ENCODE data around the gene NETO2.
"Not testable (repeated sequence)": the region's sequence is repeated elsewhere in the genome, so short reads cannot be mapped to it uniquely, and the experiment has no call there.

Gene NETO2

GRCh38 chr16:47136099-47136842 lies 7.5 kb downstream of the NETO2 start:
- DNase-seq (ENCODE audit: low read depth in 4 of 4, low spot score in 1 of 4) = no peak

DNA sequence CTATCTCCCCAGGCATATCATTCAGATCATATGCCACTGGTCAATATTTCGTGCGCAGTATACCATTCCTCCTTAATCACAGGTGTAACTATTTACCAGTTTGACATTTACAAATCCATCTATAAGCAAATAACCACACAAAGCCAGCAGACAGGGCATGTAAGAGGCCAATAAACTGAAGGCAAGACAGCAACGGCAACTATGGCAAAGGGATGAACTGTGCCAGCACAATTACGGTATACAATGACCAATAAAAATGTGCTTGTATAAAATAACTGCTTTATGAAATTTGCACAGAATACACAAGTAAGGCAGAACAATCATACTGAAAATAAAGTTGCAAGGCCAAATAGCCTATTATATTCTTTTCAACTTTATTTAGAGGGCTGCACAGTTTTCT lies 9.2 kb downstream of the NETO2 start:
- DNase-seq (ENCODE audit: low read depth in 4 of 4, low spot score in 1 of 4) = no peak

- no peak for DNase-seq (ENCODE audit: low read depth in 4 of 4, low spot score in 1 of 4)
Observed at GRCh38 chr16:47132308-47132707, 11.4 kb downstream of the NETO2 start.

GRCh38 chr16:47129755-47130435 lies 13.8 kb downstream of the NETO2 start:
- no peak for DNase-seq (ENCODE audit: low read depth in 4 of 4, low spot score in 1 of 4)

GRCh38 chr16:47127541-47127940 lies 16.2 kb downstream of the NETO2 start:
- DNase-seq (ENCODE audit: low read depth in 4 of 4, low spot score in 1 of 4) = no peak

- DNase-seq (ENCODE audit: low read depth in 4 of 4, low spot score in 1 of 4) = no peak
Observed at GRCh38 chr16:47125757-47126156, 18.0 kb downstream of the NETO2 start.

GRCh38 chr16:47113130-47113529 lies 30.6 kb downstream of the NETO2 start:
- no peak for DNase-seq (ENCODE audit: low read depth in 4 of 4, low spot score in 1 of 4)

DNA sequence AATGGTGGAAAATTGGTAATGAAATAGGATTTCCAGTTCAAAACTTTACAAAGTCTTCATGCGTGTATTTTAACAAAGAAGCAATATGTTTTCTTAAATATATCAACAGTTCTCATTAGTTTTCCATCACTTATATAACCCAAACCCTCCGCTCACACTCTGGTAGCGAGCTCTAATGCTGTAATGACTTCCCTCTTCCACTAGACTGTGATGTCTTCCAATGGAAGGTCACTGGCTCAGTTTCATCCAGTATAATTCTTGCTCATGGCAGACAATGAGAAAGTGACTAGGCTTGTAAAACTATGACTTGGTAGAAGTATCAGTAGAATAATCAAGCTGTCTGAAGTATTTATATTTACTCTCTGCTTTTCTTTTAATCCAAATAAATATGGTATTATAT lies 32.8 kb downstream of the NETO2 start:
- no peak for DNase-seq (ENCODE audit: low read depth in 4 of 4, low spot score in 1 of 4)

DNA sequence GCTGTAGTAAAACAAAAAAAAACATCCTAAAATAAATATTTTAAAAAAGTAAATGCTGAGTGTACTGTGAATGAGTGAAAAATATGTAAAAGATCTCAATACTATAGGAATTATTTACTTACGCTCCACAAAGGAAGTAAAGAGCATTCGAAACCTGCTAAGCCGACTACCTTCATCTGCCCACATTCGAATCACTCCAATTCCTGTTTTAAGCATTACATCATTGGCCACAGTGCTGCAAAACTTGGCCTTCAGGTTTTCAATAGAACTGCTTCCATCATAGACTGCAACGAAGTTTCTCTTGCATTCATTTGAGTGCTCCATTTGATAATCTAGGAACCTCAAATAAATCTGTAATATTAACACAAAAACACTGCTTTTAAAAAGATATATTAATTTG lies 34.4 kb downstream of the NETO2 start:
- no peak for DNase-seq (ENCODE audit: low read depth in 4 of 4, low spot score in 1 of 4)

DNA sequence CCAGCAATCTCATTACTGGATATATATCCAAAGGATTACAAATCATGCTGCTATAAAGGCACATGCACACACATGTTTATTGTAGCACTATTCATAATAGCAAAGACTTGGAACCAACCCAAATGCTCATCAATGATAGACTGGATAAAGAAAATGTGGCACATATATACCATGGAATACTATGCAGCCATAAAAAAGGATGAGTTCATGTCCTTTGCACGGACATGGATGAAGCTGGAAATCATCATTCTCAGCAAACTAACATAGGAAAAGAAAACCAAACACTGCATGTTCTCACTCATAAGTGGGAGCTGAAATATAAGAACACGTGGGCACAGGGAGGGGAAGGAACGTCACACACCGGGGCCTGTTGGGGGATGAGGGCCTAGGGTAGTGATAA lies 40.8 kb downstream of the NETO2 start:
- not testable (repeated sequence) for DNase-seq (ENCODE audit: low read depth in 4 of 4, low spot score in 1 of 4)

- DNase-seq (ENCODE audit: low read depth in 4 of 4, low spot score in 1 of 4) = not testable (repeated sequence)
Observed at GRCh38 chr16:47097154-47097553, 46.6 kb downstream of the NETO2 start.

DNA sequence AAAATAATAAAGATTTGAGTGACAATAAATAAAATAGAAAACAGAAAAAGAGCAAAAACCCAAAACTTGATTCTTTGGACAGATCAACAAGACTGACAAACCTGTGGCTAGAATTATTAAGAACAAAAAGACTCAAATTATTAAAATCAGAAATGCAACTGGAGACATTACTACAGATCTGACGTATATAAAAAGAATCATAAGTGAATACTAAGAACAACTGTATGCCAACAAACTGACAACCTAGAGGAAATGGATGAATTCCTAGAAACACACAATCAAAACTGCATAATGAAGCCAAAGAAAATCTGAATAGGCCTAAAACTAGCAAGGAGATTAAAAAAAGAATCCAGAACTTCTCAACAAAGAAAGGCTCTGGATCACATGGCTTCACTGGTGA lies 47.4 kb downstream of the NETO2 start:
- no peak for DNase-seq (ENCODE audit: low read depth in 4 of 4, low spot score in 1 of 4)

GRCh38 chr16:47084198-47084597 lies 59.5 kb downstream of the NETO2 start:
- no peak for DNase-seq (ENCODE audit: low read depth in 4 of 4, low spot score in 1 of 4)

GRCh38 chr16:47082099-47082865 lies 61.5 kb downstream of the NETO2 start:
- DNase-seq (ENCODE audit: low read depth in 4 of 4, low spot score in 1 of 4) = no peak

DNA sequence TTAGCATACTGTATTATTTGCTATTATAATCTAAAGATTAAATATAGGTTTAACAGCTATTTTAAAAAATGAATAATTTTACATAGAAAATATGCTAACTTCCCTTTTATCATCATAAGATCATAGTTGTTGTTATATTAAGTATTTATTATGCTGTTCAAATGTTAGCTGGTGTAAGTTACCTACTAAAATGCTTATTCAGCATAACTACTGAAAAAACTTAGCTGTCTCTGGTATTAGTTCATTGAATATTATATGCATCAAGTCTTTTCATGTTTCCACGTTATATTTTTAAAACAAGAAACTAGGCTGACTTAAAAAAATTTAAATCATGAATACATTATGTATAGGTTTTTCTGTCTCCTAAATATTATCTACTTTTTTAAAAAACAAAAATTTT lies 62.6 kb downstream of the NETO2 start:
- DNase-seq (ENCODE audit: low read depth in 4 of 4, low spot score in 1 of 4) = no peak

DNA sequence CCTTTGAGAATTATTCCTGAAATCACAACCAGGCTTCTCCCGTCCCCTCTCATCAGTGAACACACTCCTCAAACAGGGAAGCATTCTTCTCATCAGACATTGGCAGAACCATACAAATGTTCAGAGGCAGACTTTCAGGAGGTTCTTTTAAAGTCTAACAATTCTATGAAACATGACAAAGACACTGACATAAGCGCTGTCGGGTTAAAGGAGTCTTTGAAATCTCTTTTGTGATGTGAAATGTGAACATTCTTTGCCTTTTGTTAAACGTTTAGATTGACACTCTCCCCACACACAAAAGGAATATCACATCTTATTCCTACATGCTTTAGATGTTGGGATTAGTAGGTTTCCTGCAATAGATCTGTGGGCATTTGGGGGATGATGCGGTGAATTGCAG lies 63.9 kb downstream of the NETO2 start:
- no peak for DNase-seq (ENCODE audit: low read depth in 4 of 4, low spot score in 1 of 4)

GRCh38 chr16:47073223-47074155 lies 70.3 kb downstream of the NETO2 start:
- DNase-seq (ENCODE audit: low read depth in 4 of 4, low spot score in 1 of 4) = no peak

DNA sequence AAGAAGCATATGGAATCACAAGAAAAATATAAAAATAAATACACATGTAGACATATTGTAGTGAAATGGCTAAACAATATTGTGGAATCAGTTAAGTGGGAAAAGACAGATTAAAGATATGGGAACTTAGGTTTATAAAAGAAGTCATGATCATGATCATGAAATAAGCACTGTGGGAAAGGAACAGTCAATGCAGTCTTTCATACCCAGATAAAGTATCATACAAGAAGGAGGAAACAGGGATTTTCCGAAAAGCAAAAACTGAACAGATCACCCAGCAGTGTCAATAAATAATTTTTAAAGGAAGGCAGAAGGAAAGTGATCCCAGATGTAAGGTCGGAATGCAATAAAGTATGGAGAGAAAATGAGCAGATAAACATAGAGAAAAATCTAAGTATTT lies 71.6 kb downstream of the NETO2 start:
- DNase-seq (ENCODE audit: low read depth in 4 of 4, low spot score in 1 of 4) = no peak

- no peak for DNase-seq (ENCODE audit: low read depth in 4 of 4, low spot score in 1 of 4)
Observed at GRCh38 chr16:47069841-47070584, 73.7 kb downstream of the NETO2 start.

DNA sequence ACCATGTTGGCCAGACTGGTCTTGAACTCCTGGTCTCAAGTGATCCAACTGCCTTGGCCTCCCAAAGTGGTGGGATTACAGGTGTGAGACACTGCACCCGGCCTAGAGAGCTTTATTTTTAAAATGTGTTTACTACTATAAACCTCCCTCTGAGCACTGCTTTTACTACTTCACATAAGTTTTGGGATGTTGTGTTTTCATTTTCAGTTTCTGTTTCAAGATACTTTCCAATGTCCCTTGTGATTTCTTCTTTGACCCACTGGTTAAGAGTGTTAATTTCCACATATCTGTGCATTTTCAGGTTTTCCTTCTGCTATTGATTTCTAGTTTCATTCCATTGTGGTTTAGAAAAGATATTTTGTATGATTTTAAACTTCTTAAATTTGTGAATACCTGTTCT lies 74.4 kb downstream of the NETO2 start:
- DNase-seq (ENCODE audit: low read depth in 4 of 4, low spot score in 1 of 4) = no peak

Data from stimulated activated CD4-positive, alpha-beta T cell treated with anti-CD3 and anti-CD28 coated beads, Interleukin-1b, Interleukin-23, amount 100 ng/mL, for 24 hours (primary cell).